ENCODE results near the gene PPARA.

PPARA gene

GRCh38 chr22:46280999-46281623, 130.8 kb downstream of the PPARA start:
- DNase-seq: peak; percentile 99

GRCh38 chr22:46281866-46282678, 131.7 kb downstream of the PPARA start:
- no peak for DNase-seq

GRCh38 chr22:46286006-46286405, 135.7 kb downstream of the PPARA start:
- DNase-seq: no peak

- no peak for DNase-seq
Observed at GRCh38 chr22:46286941-46287872, 136.9 kb downstream of the PPARA start.

- DNase-seq: peak; percentile 84
Observed at GRCh38 chr22:46287873-46288751, 137.8 kb downstream of the PPARA start.

GRCh38 chr22:46288846-46289243, 138.5 kb downstream of the PPARA start:
- no peak for DNase-seq

GRCh38 chr22:46289244-46289891, 139.0 kb downstream of the PPARA start:
- no peak for DNase-seq

- DNase-seq: no peak
Observed at GRCh38 chr22:46290121-46290842, 140.0 kb downstream of the PPARA start.

- no peak for DNase-seq
Observed at GRCh38 chr22:46290843-46291785, 140.8 kb downstream of the PPARA start.

- no peak for DNase-seq
Observed at GRCh38 chr22:46292173-46292572, 141.8 kb downstream of the PPARA start.

- DNase-seq: no peak
Observed at GRCh38 chr22:46292732-46293131, 142.4 kb downstream of the PPARA start.

All from MV-4-11 (cell line).